HG03025 (cell line): Measurements from ENCODE around the gene SPRY4.
"Not testable (repeated sequence)": the region's sequence is repeated elsewhere in the genome, so short reads cannot be mapped to it uniquely, and the experiment has no call there.

Experiments
- ATAC-seq: cut with Tn5 transposase; IDR thresholded peaks from one replicate; pipeline ENCODE4 v1.9.1; 2021; ENCODE audit warnings: mild to moderate bottlenecking, moderate library complexity; ENCODE audit not compliant: unreplicated experiment, low FRiP score

SPRY4 gene

DNA sequence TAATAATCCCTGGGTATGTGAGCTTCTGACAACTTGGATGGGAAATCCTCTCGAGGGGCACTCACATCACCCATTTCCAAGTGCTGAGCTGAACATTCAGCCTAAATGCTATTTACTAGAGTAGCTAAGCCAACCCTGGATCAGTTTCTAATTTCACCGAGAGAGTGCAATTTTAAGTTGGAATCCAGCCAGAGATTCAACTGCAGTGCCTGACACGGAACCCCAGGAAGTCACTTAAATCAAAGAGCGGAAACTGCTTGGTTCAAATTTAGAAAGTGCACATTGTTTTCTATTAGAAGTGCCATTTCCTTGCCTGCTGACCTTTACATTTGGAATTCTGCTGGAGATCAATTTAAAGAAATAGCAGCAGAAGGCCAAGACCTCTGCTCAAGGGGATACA, 8.8 kb downstream of the SPRY4 start:
- ATAC-seq = no peak

DNA sequence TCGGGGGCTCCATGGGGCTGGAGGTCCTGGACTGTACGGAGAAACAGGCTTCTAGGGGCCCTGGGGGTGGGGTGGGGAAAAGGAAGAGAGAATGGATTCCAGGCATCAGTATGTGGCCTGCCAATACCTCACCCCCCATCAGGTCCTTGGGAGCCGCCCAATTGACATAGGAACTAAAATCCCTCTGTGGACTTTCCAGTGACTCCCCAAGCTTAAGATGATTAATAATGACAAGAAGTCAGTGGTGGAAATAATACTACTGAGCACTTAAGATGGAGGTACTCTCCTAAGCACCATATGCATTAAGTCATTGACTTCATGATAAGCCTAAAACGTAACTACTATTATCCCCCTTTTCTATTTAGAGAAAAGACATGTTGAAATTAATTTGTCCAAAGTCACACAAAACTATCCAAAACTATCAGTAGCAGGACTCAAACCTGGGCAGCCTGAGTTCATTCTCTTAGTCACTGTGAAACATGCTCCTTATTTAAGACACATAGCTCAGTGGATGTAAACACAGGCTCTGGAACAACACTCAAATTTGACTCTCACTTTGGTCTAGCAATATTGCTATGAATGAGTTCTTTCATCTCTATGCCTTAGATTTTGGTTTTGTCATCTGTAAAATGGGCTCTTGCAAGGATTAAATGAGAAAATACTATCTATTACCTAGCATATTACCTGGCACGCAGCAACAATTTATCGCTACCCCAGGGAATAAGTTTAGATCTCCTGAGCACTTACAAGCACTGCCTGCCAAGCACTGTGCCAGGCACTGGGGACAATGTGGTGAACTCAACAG, 9.5 kb downstream of the SPRY4 start:
- ATAC-seq = no peak

DNA sequence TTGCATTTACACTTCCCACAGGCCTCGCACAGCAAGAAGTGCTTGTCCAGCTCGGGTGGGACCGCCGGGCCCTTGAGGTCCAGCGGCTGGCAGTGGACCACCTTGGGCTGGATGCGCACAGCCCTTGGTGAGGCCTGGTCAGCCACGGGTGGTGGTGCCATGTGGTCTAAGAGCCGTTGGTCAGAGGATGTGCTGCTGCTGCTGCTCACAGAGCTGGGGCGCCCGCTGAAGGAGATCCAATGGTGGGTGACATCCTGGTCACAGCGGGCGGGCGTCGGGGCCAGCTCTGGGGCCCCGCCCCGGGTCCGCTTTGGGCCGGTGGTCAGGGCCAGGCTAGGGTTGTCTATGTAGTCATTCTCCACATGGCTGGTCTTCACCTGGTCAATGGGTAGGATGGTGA, 10.2 kb downstream of the SPRY4 start:
- ATAC-seq = no peak

- no peak for ATAC-seq
These were observed 10.7 kb downstream of the SPRY4 start for GRCh38 chr5:142314109-142314508.

GRCh38 chr5:142313682-142314081, 11.1 kb downstream of the SPRY4 start:
- ATAC-seq = no peak

GRCh38 chr5:142313275-142313674, 11.5 kb downstream of the SPRY4 start:
- no peak for ATAC-seq

DNA sequence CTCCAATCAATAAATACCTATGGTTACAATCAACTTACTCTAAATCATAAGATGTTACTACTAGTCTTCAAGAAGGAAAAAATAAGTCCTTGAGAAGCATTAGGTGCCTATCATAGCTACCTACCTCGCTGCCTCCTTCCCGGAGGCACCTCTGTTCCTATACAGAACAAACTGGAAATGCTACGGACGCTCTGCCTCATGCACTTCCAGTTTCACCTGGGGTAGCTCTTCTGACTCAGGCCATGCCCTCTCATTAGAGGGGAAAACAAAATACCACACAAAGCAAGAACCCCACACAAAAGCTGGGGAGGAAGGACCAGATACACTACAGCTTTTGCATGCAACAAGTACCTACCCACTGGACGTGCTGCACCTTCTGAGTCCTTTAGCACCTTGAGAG, 12.4 kb downstream of the SPRY4 start:
- ATAC-seq = no peak

GRCh38 chr5:142311725-142312124, 13.1 kb downstream of the SPRY4 start:
- ATAC-seq = no peak

DNA sequence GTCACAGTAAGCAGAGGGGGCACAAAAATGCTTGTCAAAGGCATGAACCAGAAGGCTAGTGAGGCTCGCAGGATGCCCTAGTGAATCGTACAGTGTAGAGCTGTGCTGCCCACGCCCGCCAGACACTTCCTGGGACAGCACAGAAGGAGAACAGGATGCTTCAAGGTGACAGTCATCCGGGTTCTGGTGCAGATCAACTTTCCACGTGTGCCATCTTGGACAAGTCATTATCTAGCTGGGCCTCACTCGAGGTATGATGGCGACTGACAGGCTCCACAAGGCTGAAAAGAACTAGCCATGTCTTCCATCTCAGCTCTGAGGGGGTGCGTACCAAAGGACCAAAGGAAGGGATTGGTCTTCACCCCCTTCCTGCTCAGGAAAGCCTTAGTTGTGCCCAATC, 14.0 kb downstream of the SPRY4 start:
- no peak for ATAC-seq

GRCh38 chr5:142309747-142310318, 15.0 kb downstream of the SPRY4 start:
- ATAC-seq = no peak

GRCh38 chr5:142308358-142308757, 16.5 kb downstream of the SPRY4 start:
- no peak for ATAC-seq

- no peak for ATAC-seq
These were observed 17.5 kb downstream of the SPRY4 start for GRCh38 chr5:142307146-142307890.

DNA sequence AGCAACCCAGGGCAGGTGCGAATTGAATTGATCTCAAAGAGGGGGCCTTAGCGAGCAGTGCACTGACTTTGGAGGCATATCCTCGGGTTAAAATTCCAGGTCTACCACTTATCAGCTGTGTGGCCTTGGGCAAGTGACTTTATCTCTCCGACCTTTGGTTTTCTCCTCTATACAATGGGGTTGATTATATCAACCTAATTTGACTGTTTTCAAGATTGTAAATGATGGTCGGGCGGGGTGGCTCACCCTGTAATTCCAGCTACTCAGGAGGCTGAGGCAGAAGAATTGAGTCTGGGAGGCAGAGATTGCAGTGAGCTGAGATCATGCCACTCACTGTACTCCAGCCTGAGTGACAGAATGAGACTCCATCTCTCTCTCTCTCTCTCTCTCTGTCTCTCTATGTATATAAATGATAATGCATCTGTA, 18.7 kb downstream of the SPRY4 start:
- no peak for ATAC-seq

- ATAC-seq = no peak
These were observed 19.6 kb downstream of the SPRY4 start for GRCh38 chr5:142305211-142305610.

DNA sequence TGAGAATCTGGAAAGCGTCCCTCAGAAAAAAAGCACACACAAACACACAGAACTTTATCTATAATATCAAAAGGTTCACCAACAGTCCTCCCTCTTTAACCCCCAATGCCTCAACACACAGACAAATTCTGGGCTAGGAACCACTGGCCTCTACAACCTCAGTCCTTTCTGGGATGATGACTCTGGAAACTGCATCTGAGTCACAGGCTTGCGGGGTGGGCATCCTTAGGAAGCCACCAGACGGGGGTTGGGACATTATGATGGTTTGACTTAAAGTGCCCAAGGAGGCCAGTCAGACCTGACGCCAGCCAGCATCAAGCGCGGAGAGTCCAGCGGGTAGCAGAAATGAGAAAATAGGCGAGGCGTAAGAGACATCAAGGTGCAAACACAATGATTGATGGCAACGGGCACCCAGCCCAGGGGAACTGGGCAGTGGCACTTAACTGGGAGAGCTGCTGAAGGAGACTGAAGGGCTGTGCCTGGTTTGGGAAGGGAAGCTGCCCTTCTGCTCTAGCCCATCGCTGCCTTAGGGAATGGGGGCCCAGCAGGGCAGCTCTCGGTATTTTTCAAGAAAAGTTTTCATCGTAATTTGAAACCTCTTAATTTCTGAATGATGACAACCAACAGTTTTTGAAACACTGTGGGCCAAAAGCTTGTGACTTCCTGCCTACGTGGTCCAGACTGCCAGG, 20.7 kb downstream of the SPRY4 start:
- ATAC-seq = no peak

DNA sequence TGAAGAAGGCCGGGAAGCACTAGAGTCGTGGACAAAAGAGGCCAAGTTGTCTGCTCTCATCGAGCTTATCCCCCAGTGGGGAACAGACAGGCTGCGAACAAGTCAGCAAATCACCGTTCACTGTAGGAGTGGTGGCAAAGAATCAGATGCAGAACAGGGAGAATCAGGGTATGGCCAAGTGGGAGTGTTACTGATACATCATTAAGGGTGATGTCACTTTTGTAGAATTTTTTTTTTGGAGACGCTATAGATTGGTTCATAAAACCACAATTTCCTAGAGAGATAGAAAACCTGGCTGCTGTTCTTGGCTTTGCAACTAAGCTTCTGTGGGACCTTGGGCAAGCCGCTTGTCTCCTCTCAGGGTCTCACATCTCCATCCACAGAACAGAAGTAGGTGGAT, 21.3 kb downstream of the SPRY4 start:
- ATAC-seq = no peak

- ATAC-seq = no peak
These were observed 23.3 kb downstream of the SPRY4 start for GRCh38 chr5:142301540-142301939.

GRCh38 chr5:142300677-142301076, 24.1 kb downstream of the SPRY4 start:
- ATAC-seq = no peak

GRCh38 chr5:142298789-142299188, 26.0 kb downstream of the SPRY4 start:
- no peak for ATAC-seq

GRCh38 chr5:142297786-142298185, 27.0 kb downstream of the SPRY4 start:
- not testable (repeated sequence) for ATAC-seq

DNA sequence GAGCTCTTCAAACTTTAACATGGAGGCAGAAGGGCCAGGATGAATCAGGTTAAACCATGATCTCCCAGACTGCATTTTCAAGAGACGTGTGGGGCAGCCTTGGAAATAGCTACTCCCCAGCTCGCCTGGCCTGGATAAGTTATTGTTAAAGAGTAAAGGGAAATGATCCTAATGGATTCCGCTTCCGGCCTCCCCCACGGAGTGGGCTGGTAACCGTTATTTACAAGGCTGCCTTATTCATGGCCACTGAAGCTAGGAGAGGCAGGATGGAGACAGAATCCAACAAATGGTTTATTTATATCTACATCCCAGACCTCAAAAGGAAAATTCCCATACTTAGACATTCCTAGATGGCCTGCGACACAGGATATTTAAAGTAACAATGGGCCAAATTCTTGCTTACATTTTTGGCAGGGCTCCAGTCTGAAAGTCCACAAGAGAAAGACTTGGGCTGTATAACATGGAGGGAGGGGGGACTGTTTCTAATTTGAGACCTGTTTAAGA, 27.9 kb downstream of the SPRY4 start:
- ATAC-seq = no peak
